K562 (cell line): ENCODE data around the gene CYSRT1. TPM values are rescaled to one million over a fixed set of nuclear protein-coding genes. Genes with fewer than 3 reads are reported as not detected.
A peak's percentile ranks its signal among the peaks of the same experiment; 100 is the strongest.

Source experiments
- ATAC-seq: fragments of 200-7000 bp; cut with Tn5 transposase; 3 replicates; pipeline ENCODE4 v1.9.1; 2020; ENCODE audit warnings: moderate library complexity
- BruUV-seq: library from RNA; stranded (reverse); fragments of 400-500 nt; replicated peaks from 2 replicates; lab custom pipeline; 2021; lab: Mats Ljungman, UMichigan
- CTCF ChIA-PET: fragments of 300-600 bp; formaldehyde crosslinking; extraction: SDS; loops from one replicate; lab custom pipeline; 2021; ENCODE audit warnings: low intra/inter-chr PET ratio; lab: Yijun Ruan, JAX
- POLR2A ChIA-PET: fragments of 300-600, 350-650 bp; sonication (Branson Sonifier 250); formaldehyde crosslinking; extraction: SDS; loops from one replicate; lab custom pipeline; 2021; ENCODE audit warnings: antibody characterized with exemption, inconsistent platforms; lab: Yijun Ruan, JAX
- DNase-seq, 4 experiments: peaks; one replicate each; pipeline versions ENCODE4 v3.0.0 to v3.0.0-alpha.2; 2011 to 2018; ENCODE audit warnings: low spot score in 3 of 4, mixed read lengths in 3 of 4; ENCODE audit errors: extremely low read depth in 1 of 4
- FAIRE-seq: peaks from 2 replicates; lab custom pipeline; 2011; peaks lifted over from hg19 to GRCh38; lab: Jason Lieb, UNC
- H2AFZ ChIP-seq: 2 replicates; pipeline ENCODE4 v1.6.0; 2011; ENCODE audit warnings: low read depth, low read length, control low read depth, inconsistent platforms
- H3K27ac ChIP-seq: fragments of 200-600 bp; 3 replicates; pipeline ENCODE4 v1.8.0; 2011; ENCODE audit warnings: low read depth, mild to moderate bottlenecking, control low read depth, inconsistent platforms, low read length, moderate library complexity, mixed read lengths; ENCODE audit errors: extremely low read depth
- H3K27me3 ChIP-seq, 2 experiments: fragments of 300-600 bp in 1 of 2; 2 replicates in 1 of 2; 3 replicates in 1 of 2; pipeline versions ENCODE4 v1.6.0 to v1.8.0; 2011; ENCODE audit warnings: inconsistent platforms in 2 of 2, low read length in 2 of 2, mild to moderate bottlenecking in 1 of 2, mixed read lengths in 1 of 2, moderate library complexity in 1 of 2; ENCODE audit not compliant: control insufficient read depth in 2 of 2, insufficient read depth in 2 of 2
- H3K36me3 ChIP-seq: fragments of 300-600 bp; 3 replicates; pipeline ENCODE4 v1.8.0; 2011; ENCODE audit warnings: mild to moderate bottlenecking, low read length, inconsistent platforms; ENCODE audit not compliant: control insufficient read depth, insufficient read depth
- H3K4me1 ChIP-seq, 2 experiments: fragments of 200-600 bp in 1 of 2; replicated peaks in 1 of 2; 2 replicates in 1 of 2; 3 replicates in 1 of 2; pipeline versions ENCODE4 v1.5.1 to v1.8.0; 2011; ENCODE audit warnings: inconsistent platforms in 2 of 2, low read length in 2 of 2, mild to moderate bottlenecking in 1 of 2, mixed read lengths in 1 of 2, moderate library complexity in 1 of 2; ENCODE audit not compliant: control insufficient read depth in 2 of 2, insufficient read depth in 2 of 2
- H3K4me2 ChIP-seq: 2 replicates; pipeline ENCODE4 v1.6.1; 2011; ENCODE audit warnings: low read length, control low read depth, inconsistent platforms, mixed read lengths; ENCODE audit not compliant: insufficient read depth
- H3K4me3 ChIP-seq: fragments of 200-600 bp; sonication (generic), shearing (Covaris generic); 2 replicates; pipeline ENCODE4 v1.5.1; 2016; ENCODE audit warnings: control low read depth, inconsistent platforms
- H3K79me2 ChIP-seq: fragments of 200-600 bp; 3 replicates; pipeline ENCODE4 v1.8.0; 2011; ENCODE audit warnings: low read length, inconsistent platforms; ENCODE audit not compliant: control insufficient read depth, insufficient read depth
- H3K9ac ChIP-seq, 2 experiments: 2 replicates each; pipeline versions ENCODE4 v1.6.0 to v1.6.1; 2011; ENCODE audit warnings: low read depth in 2 of 2, low read length in 2 of 2, control low read depth in 1 of 2, inconsistent platforms in 1 of 2, mild to moderate bottlenecking in 1 of 2, mixed read lengths in 1 of 2; ENCODE audit not compliant: insufficient read depth in 1 of 2
- H3K9me1 ChIP-seq: one replicate; pipeline ENCODE4 v1.6.0; 2011; ENCODE audit warnings: inconsistent platforms, mild to moderate bottlenecking, low read length, moderate library complexity; ENCODE audit not compliant: control insufficient read depth, insufficient read depth
- H3K9me3 ChIP-seq: replicated peaks from 2 replicates; pipeline ENCODE4 v1.5.1; 2011; ENCODE audit warnings: low read depth, low read length, inconsistent platforms; ENCODE audit not compliant: control insufficient read depth, insufficient read depth
- H4K20me1 ChIP-seq: replicated peaks from 2 replicates; pipeline ENCODE4 v1.6.1; 2011; ENCODE audit warnings: low read length, inconsistent platforms, mixed read lengths; ENCODE audit not compliant: control insufficient read depth, insufficient read depth
- IRF2 ChIP-seq: sonication (generic); formaldehyde crosslinking; IDR thresholded peaks from 2 replicates; pipeline ENCODE4 v1.8.1; 2022; ENCODE audit warnings: mild to moderate bottlenecking, missing genetic modification reagents
- POLR2AphosphoS5 ChIP-seq: IDR thresholded peaks from 2 replicates; pipeline ENCODE4 v1.6.1; 2011; ENCODE audit warnings: mild to moderate bottlenecking, low read depth, low read length, moderate library complexity; ENCODE audit not compliant: control insufficient read depth, insufficient read depth
- RBFOX2 ChIP-seq: fragments of 200-400 bp; formaldehyde crosslinking; IDR thresholded peaks from 2 replicates; pipeline ENCODE4 v1.6.1; 2017; ENCODE audit warnings: low read depth, mild to moderate bottlenecking, low read length, moderate library complexity
- RCOR1 ChIP-seq, 2 experiments: IDR thresholded peaks; 2 replicates each; pipeline ENCODE4 v1.6.1; 2012; ENCODE audit warnings: low read depth in 2 of 2, low read length in 2 of 2, borderline replicate concordance in 1 of 2, improper control_type of control experiment in 1 of 2
- ZBTB17 ChIP-seq: fragments of 450-650 bp; formaldehyde crosslinking; IDR thresholded peaks from 2 replicates; pipeline ENCODE4 v1.4.0; 2020; ENCODE audit warnings: mild to moderate bottlenecking
- WGBS: fragments of 100-300 bp; shearing (Covaris generic); methylation state at CpG from one replicate; pipeline ENCODE4 v1.1.6; 2016; ENCODE audit warnings: low coverage, mixed read lengths; ENCODE audit not compliant: insufficient coverage; ENCODE audit errors: missing lambda C conversion rate; 5-methylcytosine and 5-hydroxymethylcytosine counted together
- in situ Hi-C: fragments of 300-500 bp; cut with MboI; formaldehyde crosslinking; loops from 4 replicates; pipeline ENCODE4 v1.15.0; 2018; ENCODE audit warnings: inconsistent platforms, mixed read lengths
- intact Hi-C: fragments of 100-400 bp; cut with micrococcal nuclease; formaldehyde crosslinking; loops from 2 replicates; pipeline ENCODE4 v1.14.2; 2022
- polyA plus RNA-seq, 8 experiments: library from polyadenylated mRNA; depleted of rRNA in 4 of 8; stranded (reverse) in 5 of 8; unstranded in 3 of 8; fragments of >200 nt; fragmentation: Nextera tagmentation in 2 of 8; fragmentation: Illumina TruSeq in 1 of 8; extraction: Ambion mirVana in 2 of 8; extraction: Trizol in 1 of 8; gene quantifications; 2 replicates each; pipeline versions ENCODE4 v1.2.1 to v1.2.3, GENCODE V29; 2011 to 2014; ENCODE audit warnings: inconsistent platforms in 1 of 8, missing spikeins in 1 of 8
- total RNA-seq, 7 experiments: library from RNA; depleted of rRNA in 6 of 7; stranded (reverse); fragments of >200 nt in 6 of 7; fragmentation: Illumina TruSeq in 2 of 7; extraction: Trizol in 2 of 7; gene quantifications; 2 replicates each; pipeline versions ENCODE4 v1.2.1 to v1.2.3, GENCODE V29; 2011 to 2021; ENCODE audit warnings: low replicate concordance in 1 of 7
- TF ChIP-seq, protein P1 (sequence below), 2 experiments: fragments of 450-650 bp in 1 of 2; sonication (generic) in 1 of 2; formaldehyde crosslinking in 1 of 2; IDR thresholded peaks in 1 of 2; conservative IDR thresholded peaks in 1 of 2; 2 replicates each; pipeline versions ENCODE4 v1.6.1 to v1.8.1; 2016 to 2023; ENCODE audit warnings: mild to moderate bottlenecking in 2 of 2, moderate library complexity in 2 of 2, inconsistent platforms in 1 of 2, missing genetic modification reagents in 1 of 2
- TF ChIP-seq, protein P2 (sequence below): sonication (generic); formaldehyde crosslinking; IDR thresholded peaks from 2 replicates; pipeline ENCODE4 v1.8.1; 2023; ENCODE audit warnings: mild to moderate bottlenecking, missing genetic modification reagents

The CYSRT1 gene
- total and polyA plus RNA-seq, 9 of the 15 experiments (the other 6 are each of a cell fraction or from before 2014, with no cell fraction given), result 0.04 to 1.4 (median 0.42) TPM; not detected in 3

DNA sequence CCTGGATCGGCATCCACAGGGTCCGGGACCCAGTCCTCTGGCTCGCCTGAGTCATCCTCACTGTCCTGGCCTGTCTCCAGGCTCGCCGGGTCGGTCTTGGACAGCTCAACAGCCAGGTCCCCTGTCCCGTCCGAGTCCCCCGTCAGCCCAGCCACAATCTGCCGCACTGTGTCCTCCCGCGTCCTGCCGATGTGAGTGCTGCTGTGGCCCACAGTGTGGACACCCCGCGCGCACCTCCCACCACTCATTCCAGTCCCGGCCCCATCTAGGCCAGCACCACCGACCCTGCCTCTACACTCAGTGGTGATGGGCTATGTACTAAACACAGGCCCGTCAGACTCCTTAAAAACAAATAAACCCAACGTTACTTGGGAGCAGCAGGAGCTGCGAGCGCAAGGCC lies 43.3 kb upstream of the CYSRT1 start:
- peaks cover 79% of the 10 kb centered on the region; the same call in 2 of the 3 replicates for H3K36me3 ChIP-seq
- no peak overlapping the region for H2AFZ ChIP-seq
- H4K20me1 ChIP-seq, result 0 out of 2 replicates have a peak, but pooled peaks cover 4% of the 10 kb centered on the region
- no peaks in the 10 kb centered on the region for H3K9me3 ChIP-seq
- H3K27me3 ChIP-seq, result no peaks in the 10 kb centered on the region
- in situ Hi-C loops, result no loop called here
- no peak overlapping the region for H3K27ac ChIP-seq
- intact Hi-C loops, result no loop called here
- no peak overlapping the region for H3K4me3 ChIP-seq
- H3K4me1 ChIP-seq, result peaks cover 7 to 74% of the 10 kb centered on the region in 2 experiments; a peak in 4 of 5 replicates
- no peak for DNase-seq
- TF ChIP-seq IRF2 (no peak), RBFOX2 (peak; percentile 42; the same call in 1 of the 2 replicates)
- no peak overlapping the region for H3K4me2 ChIP-seq
- ChIA-PET POLR2A (interaction anchor here (0.7 to 1.2 kb wide), 2 partner anchors 16 to 19 kb away, joined by 3 read pairs; no protein-coding TSS in a partner anchor), CTCF (no interaction called here)
- no peak for ATAC-seq
- WGBS, result 95% methylated on average over 22 of the region's 22 CpGs
- no TSS peak for BruUV-seq
- no peak for FAIRE-seq
- no peaks in the 10 kb centered on the region for H3K9me1 ChIP-seq
- H3K79me2 ChIP-seq, result peaks cover 7% of the 10 kb centered on the region
- H3K9ac ChIP-seq, result peak overlapping the region in 1 of 2 experiments; percentile 13; a peak in 1 of 4 replicates

DNA sequence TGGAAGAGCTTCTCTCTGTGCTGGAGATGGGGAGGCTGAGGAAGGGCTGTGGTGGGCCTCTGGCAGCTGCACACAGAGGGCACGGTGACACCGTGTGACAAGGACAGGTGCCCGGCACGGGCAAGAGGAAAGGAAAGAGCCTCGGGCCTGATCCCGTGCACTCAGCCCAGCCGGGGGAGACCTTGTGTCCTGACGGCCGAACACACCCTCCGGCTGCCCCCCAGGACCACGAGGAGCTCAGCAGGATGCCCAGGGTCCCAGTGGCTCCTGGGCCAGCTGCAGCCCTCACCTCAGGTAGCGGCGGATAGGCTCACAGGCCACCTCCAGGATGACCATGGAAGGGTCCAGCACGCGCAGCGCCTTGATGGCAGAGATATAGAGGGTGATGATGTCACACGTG lies 42.1 kb upstream of the CYSRT1 start:
- peaks cover 18% of the 10 kb centered on the region for H3K79me2 ChIP-seq
- BruUV-seq, result no TSS peak
- H3K9me1 ChIP-seq, result no peaks in the 10 kb centered on the region
- ChIA-PET CTCF (no interaction called here), POLR2A (interaction anchor here (1.1 kb wide), 1 partner anchor 16 kb away, joined by 4 read pairs; no protein-coding TSS in a partner anchor)
- no peaks in the 10 kb centered on the region for H3K9me3 ChIP-seq
- H3K36me3 ChIP-seq, result peaks cover 79% of the 10 kb centered on the region; the same call in 2 of the 3 replicates
- FAIRE-seq (no peak), DNase-seq (no peak), ATAC-seq (no peak)
- H3K9ac ChIP-seq, result peak overlapping the region in 1 of 2 experiments; percentile 35; a peak in 2 of 4 replicates
- H2AFZ ChIP-seq, result no peak overlapping the region
- H3K4me1 ChIP-seq, result peaks cover 14 to 80% of the 10 kb centered on the region in 2 experiments
- peaks cover 8% of the 10 kb centered on the region for H4K20me1 ChIP-seq
- H3K4me2 ChIP-seq, result no peak overlapping the region
- 90% methylated on average over 13 of the region's 17 CpGs for WGBS
- no peak overlapping the region for H3K27ac ChIP-seq
- intact Hi-C loops (no loop called here), in situ Hi-C loops (no loop called here)
- H3K27me3 ChIP-seq, result no peaks in the 10 kb centered on the region
- no peak overlapping the region for H3K4me3 ChIP-seq
- TF ChIP-seq POLR2AphosphoS5, result no peak
- TF ChIP-seq RCOR1 (IDR thresholded peaks at IDR 0.05; ENCODE audit: borderline replicate concordance in 1 of 2, low read depth in 2 of 2, low read length in 2 of 2), result no peak
- 0 out of 2 replicates have a peak, but pooled peaks have one; percentile 8 for TF ChIP-seq RBFOX2
- no peak for TF ChIP-seq ZBTB17 (CRISPR knock-in tag)
- TF ChIP-seq, protein P1, sequence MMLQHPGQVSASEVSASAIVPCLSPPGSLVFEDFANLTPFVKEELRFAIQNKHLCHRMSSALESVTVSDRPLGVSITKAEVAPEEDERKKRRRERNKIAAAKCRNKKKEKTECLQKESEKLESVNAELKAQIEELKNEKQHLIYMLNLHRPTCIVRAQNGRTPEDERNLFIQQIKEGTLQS (IDR thresholded peaks at IDR 0.05), result 0 out of 2 replicates have a peak, but pooled peaks have one; percentile 13
- TF ChIP-seq, protein P1 (CRISPR knock-in tag; conservative IDR thresholded peaks at IDR 0.05), result no peak
- TF ChIP-seq, protein P2, sequence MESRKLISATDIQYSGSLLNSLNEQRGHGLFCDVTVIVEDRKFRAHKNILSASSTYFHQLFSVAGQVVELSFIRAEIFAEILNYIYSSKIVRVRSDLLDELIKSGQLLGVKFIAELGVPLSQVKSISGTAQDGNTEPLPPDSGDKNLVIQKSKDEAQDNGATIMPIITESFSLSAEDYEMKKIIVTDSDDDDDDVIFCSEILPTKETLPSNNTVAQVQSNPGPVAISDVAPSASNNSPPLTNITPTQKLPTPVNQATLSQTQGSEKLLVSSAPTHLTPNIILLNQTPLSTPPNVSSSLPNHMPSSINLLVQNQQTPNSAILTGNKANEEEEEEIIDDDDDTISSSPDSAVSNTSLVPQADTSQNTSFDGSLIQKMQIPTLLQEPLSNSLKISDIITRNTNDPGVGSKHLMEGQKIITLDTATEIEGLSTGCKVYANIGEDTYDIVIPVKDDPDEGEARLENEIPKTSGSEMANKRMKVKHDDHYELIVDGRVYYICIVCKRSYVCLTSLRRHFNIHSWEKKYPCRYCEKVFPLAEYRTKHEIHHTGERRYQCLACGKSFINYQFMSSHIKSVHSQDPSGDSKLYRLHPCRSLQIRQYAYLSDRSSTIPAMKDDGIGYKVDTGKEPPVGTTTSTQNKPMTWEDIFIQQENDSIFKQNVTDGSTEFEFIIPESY (CRISPR knock-in tag), result peak; percentile 58; the same call in 1 of the 2 replicates
